KOPT-K1 (cell line): ENCODE results near the gene UBE2F.
"Not testable (repeated sequence)": the region's sequence is repeated elsewhere in the genome, so short reads cannot be mapped to it uniquely, and the experiment has no call there.

Source experiments
- H3K27ac ChIP-seq: fragments of 200-600 bp; sonication (generic); 2 replicates; pipeline ENCODE4 v1.5.1; 2016; ENCODE audit warnings: antibody characterized with exemption, mild to moderate bottlenecking, low read depth, low read length; ENCODE audit not compliant: poor library complexity, severe bottlenecking
- H3K36me3 ChIP-seq: fragments of 200-600 bp; sonication (generic); 2 replicates; pipeline ENCODE4 v1.5.1; 2017; ENCODE audit warnings: antibody characterized with exemption, mild to moderate bottlenecking, low read length, moderate library complexity; ENCODE audit not compliant: insufficient read depth
- H3K9me3 ChIP-seq: fragments of 200-600 bp; sonication (generic); 2 replicates; pipeline ENCODE4 v1.5.1; 2017; ENCODE audit warnings: antibody characterized with exemption, low read length, mild to moderate bottlenecking; ENCODE audit not compliant: insufficient read depth, poor library complexity, severe bottlenecking

UBE2F gene

DNA sequence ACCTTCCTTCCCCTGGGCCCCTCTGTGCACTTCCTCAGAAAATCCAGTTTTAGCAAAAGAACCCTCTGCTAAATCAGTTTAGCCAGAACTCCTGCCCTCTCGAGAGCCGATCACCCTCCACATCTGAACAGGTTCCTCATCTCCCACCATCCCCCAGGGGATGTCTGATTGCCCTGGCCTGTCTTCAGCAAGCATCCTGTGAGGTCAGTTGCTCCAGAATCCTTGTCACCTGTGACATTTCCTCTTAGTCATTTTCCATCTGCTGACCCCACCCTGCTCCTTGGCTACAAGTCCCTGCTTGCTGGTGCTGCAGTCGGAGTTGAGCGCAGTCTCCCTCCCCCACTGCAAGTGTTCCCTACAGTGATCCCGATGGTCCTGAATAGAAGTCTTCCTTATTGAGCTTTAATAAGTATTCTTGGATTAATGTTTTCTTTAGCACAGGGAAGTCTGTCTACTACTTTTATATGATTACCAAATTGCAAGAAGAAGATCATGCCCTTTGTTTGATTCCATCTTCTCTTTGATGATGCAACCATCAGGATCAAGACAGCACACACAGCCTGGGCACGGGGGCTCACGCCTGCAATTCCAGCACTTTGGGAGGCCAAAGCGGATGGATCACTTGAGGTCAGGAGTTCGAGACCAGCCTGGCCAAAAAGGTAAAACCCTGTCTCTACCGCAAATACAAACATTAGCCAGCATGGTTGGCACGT, 30.9 kb upstream of the UBE2F start:
- no peak overlapping the region for H3K27ac ChIP-seq
- H3K9me3 ChIP-seq: peaks cover 3% of the 10 kb centered on the region
- no peaks in the 10 kb centered on the region for H3K36me3 ChIP-seq

DNA sequence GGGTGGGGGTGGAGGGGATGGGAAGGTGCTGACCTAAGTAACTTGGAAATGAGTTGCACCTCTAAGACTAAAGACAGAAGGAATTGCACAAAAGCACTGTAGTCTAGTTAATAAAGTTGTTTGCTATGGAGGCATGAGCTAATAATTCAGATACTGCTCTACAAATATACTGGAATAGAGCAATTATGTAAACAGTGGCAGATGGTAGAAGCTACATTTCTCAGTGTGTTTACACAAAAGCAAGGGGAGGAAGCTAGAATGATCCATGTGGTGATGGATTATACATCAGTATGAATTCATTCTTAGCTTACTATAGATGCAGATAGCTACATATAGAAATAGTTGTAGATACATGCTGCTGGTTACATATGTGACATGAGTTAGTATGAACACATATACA, 27.6 kb upstream of the UBE2F start:
- H3K27ac ChIP-seq: no peak overlapping the region
- H3K9me3 ChIP-seq: peaks cover 12% of the 10 kb centered on the region
- H3K36me3 ChIP-seq: no peaks in the 10 kb centered on the region

DNA sequence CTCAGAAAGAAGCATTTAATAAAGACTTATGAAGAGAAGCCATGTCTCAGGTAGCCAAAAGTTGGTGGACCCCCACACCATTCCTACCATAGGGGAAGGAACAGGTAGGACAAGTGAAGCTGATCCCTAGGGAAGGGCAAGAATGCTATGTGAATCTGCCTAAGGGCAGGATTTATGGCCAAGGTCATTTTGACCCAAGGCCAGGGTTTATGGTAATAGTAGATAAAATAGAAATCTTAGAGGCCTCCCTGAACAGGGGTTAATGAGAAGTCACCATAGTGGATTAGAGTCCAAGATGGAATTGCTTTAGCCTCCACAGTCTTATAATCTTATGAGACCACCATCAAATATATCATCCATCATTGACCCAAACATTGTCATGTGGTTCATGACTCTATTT, 26.0 kb upstream of the UBE2F start:
- Histone ChIP-seq H3K27ac (peak overlapping the region; percentile 73), H3K36me3 (no peaks in the 10 kb centered on the region), H3K9me3 (peaks cover 28% of the 10 kb centered on the region)

DNA sequence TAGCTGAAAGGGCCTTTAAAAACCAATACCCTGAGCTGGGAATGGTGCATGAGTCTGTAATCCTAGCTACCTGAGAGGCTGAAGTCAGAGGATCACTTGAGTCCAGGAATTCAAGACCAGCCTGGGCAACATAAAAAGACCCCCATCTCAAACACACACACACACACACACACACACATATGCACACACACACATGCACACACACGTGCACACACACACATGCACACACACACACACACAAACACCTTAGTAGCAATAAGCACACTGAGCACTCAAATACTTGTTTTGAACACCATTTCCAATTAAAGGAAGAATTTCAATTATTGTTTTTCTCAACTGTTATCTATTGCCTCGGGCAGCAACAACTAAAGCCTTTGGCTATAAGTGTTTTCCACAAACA, 25.6 kb upstream of the UBE2F start:
- Histone ChIP-seq H3K27ac (peak overlapping the region; percentile 73), H3K9me3 (peaks cover 32% of the 10 kb centered on the region)

DNA sequence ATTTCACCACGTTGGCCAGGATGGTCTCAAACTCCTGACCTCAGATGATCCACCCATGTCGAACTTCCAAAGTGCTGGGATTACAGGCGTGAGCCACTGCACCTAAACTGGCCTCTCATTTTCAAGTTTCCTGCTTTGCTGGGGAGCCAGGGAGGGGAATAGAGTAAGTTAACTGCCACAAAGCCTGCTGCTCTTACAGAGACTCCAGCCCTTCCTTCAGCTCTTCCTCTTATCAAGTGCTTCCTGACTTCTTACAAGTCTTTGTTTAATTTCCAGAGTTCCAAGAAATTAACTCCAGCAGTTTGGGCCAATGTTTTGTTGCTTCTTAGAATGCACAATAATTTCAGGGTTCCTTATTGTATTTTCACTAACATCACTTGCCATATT, 24.3 kb upstream of the UBE2F start:
- Histone ChIP-seq H3K27ac (peak overlapping the region; percentile 73), H3K36me3 (no peaks in the 10 kb centered on the region)

More for the DNA sequence above, 25.6 kb upstream of the UBE2F start:
- H3K36me3 ChIP-seq: no peaks in the 10 kb centered on the region

DNA sequence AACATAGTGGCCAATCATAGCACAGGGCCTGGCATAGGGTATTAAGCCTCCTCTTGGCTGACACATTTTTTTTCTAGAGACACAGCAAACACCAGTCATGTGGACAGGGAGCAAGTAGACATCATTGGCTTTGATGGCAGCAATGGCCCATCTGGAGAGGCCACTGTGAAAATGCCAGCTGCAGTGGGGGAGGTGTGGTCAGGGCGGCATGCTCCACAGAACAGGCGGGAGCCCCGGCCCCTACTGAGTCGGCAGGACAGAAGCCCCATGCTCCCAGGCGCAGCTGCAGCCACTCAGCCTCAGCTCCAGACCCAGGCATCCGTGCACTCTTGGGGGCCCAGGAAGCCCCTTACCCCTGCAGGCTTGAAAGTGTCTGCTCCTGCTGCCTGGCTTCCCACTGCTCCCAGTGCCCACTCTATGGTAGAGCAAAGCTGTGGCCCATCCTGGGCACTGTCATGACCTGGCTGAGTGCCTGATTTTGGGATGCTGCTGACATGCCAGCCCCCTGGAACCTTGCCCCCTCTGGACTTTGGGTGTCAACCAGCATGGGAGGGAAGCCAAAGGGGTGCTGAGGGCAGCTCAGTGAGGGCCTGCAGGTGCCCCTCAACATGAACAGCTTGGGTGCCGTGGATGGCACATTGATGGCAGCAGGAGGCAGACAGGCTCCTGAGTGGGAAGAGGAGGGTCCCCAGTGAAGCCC, 23.3 kb upstream of the UBE2F start:
- peaks cover 37% of the 10 kb centered on the region for H3K9me3 ChIP-seq
- H3K36me3 ChIP-seq: no peaks in the 10 kb centered on the region
- peak overlapping the region; percentile 73 for H3K27ac ChIP-seq

More for the DNA sequence above, 24.3 kb upstream of the UBE2F start:
- peaks cover 37% of the 10 kb centered on the region for H3K9me3 ChIP-seq

DNA sequence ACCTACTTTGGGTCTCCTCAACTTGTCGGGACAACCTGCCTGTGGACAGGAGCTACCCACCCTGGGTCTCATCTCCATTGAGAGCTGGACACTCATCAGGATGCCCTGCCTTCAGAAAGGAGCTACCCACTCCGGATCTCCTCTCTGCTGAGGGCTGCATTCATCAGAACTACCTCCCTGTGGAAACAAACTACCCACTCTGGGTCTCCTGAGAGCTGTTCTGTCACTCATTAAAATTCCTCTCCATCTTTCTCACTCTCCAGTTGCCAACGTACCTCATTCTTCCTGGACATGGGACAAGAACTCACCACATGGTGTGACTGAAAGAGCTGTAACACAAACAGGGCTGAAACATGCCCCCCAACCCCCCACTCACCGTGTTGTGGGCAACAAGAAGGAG, 22.5 kb upstream of the UBE2F start:
- Histone ChIP-seq H3K9me3 (peaks cover 37% of the 10 kb centered on the region), H3K27ac (no peak overlapping the region), H3K36me3 (no peaks in the 10 kb centered on the region)

DNA sequence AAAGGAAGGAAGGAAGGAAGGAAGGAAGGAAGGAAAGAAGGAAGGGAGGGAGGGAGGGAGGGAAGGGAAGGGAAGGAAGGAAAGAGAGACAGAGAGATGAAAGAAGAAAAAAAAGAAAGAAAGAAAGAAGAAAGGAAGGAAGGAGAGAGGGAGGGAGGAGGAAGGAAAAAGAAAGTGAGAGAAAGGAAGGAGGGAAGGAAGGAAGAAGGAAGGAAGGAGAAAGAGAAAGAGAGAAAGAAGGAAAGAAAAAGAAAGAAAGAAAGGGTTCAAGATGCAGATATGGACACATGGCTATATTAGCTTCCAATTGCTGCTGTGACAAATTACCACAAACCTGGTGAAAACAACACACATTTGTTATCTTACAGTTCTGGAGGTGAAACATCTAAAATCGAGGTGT, 20.4 kb upstream of the UBE2F start:
- Histone ChIP-seq H3K27ac (no peak overlapping the region), H3K36me3 (no peaks in the 10 kb centered on the region), H3K9me3 (peaks cover 37% of the 10 kb centered on the region)

DNA sequence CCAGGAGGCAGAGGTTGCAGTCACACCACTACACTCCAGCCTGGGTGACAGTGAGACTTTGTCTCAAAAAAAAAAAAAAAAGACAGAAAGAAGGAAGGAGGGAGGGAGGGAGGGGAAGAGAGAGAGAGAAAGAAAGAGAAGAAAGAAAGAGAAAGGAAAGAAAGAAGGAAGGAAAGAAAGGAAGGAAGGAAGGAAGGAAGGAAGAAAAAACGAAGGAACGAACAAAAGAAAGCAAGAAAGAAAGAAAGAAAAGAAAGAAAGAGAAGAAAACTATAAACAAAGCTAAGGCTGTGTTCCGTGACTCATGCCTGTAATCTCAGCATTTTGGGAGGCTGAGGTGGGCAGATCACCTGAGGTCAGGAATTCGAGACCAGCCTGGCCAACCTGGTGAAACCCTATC, 15.5 kb upstream of the UBE2F start:
- H3K36me3 ChIP-seq, H3K27ac ChIP-seq, H3K9me3 ChIP-seq: not testable (repeated sequence)

DNA sequence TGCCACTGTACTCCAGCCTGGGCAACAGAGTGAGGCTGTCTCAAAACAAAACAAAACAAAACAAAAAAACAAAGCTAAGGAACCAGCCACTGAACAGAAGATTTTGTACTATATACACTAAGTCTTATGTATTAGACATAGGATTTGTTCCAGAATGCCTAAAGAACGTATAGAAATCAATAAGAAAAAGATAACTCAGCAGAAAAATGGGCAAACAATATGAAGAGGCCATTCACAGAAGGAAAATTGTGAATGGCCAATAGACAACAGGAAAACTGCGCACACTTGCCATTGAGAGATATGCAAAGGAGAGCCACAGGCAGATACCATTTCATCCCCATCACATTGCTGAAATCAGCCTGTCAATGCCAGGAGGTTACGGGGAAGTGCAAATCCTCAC, 14.9 kb upstream of the UBE2F start:
- H3K9me3 ChIP-seq: no peaks in the 10 kb centered on the region
- no peak overlapping the region for H3K27ac ChIP-seq
- no peaks in the 10 kb centered on the region for H3K36me3 ChIP-seq

DNA sequence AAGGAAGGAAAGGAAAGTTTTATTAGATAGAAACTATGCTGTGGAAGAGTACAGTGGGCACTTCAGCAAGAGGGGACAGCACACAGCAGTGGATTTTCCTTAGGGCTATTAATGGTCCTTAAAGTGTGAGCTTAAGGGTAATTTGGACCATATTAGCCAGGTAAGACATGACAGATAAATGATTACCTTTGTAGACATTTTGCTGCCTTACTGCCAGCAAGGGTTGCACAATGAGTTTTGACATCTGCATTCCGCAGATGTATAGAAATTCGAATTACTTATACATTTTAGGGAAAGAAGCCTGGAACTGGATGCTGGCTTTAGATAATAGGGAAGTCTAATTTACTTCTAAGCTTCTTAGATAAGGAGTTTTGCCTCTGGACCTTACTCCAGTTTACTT, 14.0 kb upstream of the UBE2F start:
- no peaks in the 10 kb centered on the region for H3K36me3 ChIP-seq
- no peaks in the 10 kb centered on the region for H3K9me3 ChIP-seq
- no peak overlapping the region for H3K27ac ChIP-seq

DNA sequence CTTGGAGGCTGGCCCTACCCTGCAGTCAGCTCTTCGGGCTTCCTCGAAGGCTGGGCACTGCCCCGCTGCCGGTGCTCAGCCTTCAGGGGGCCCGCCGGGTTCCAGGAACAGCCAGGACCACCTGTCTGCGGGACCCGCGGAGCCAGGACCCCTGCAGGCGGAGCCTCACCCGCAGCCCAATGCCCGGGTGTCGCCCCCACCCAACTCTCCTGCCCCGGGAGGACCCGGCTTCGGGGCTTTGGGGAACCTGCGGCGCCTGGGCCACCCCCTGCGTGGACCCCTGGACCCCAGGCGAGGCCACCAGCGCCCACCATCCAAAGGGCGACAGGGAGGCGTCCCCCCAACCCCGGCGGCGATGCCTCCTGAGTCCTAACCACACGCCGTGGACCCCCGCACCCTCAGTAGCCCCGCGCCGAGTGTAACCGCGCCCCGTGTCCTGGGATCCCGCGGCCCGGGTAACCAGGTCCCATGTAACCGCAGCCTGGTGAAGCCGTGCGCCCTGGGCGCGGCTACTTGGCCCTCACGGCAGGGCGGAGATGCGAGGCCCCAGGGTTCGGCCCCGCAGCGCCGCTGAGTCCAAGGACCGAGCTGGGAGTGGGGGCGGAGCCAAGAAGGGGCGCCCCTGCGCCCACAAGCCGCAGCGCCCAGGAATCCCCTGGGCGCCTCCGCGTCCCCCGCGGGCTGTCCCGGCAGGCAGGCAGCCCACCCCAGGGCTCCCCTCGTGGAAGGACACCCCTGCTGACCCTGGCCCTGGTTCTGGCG, 11.0 kb upstream of the UBE2F start:
- H3K27ac ChIP-seq: no peak overlapping the region
- H3K36me3 ChIP-seq: no peaks in the 10 kb centered on the region
- H3K9me3 ChIP-seq: no peaks in the 10 kb centered on the region

DNA sequence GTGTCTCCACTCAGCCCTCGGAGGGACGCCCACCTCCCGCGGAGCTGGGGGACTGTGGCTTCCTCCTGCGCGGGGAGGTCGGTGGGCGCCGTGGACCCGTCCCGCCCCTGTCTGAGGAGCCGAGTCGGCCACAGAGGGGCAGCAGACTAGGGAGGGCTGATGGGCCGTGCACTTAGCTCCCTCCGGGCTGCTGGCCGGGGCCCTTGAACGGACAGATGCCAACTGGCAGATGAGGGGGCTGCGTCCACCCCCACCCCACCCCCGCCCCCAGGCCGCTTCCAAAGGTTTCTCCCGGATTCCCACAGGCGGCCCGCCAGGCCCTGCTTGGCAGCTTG, 10.4 kb upstream of the UBE2F start:
- Histone ChIP-seq H3K36me3 (no peaks in the 10 kb centered on the region), H3K9me3 (peaks cover 3% of the 10 kb centered on the region), H3K27ac (no peak overlapping the region)

DNA sequence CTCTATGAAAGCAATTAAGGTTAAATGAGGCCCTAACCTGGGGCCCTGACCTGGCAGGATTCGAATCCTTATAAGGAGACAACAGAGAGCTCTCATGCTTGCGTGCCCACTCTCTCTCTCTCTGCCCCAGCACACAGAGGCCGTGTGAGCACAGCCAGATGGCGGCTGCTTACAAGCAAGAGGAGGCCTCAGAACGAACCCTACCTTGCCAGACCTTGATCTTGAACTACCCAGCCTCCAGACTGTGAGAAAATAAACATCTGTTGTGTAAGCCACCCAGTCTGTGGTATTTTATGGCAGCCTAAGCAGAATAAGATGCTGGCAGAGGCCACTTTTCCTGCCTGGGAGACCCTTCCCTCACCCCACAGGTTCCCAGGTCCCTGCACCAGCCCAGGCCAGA, 5.2 kb upstream of the UBE2F start:
- H3K27ac ChIP-seq: no peak overlapping the region
- no peaks in the 10 kb centered on the region for H3K36me3 ChIP-seq
- peaks cover 21% of the 10 kb centered on the region for H3K9me3 ChIP-seq

DNA sequence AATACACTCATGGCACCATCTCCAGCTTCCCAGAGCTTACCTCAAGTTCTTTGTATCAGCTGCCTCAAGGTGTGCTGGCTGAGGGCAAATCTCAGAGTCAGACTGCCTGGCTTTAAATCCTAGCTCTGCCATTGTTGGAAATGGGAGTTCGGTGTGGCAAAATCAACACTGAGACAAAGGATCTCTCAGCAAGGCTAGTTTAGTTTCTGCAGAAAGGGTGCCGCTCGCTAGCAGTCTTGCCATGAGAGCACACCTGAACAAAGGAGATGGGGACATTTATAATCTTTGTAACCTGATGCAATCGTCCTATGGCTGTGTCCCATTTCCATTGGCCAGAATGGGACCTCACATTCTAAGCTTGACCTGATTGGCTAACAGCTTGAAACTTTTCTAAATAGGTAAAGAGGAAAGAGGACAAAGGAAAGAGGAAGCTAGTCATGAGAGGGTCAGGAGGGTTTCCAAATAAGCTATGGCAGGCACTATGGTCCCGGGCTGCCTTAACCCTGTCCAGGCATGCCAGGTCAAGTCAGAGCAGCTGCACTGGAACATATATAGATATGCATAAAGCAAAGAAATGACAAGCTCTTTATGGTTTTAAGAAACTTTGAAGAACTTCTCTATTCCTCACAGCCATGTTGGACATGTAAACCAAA, 4.3 kb upstream of the UBE2F start:
- Histone ChIP-seq H3K9me3 (peaks cover 21% of the 10 kb centered on the region), H3K27ac (no peak overlapping the region)

More for the DNA sequence above, 4.3 kb upstream of the UBE2F start:
- H3K36me3 ChIP-seq: no peaks in the 10 kb centered on the region
